ENCODE data around the gene ITGA8.
"Not testable (repeated sequence)": the region's sequence is repeated elsewhere in the genome, so short reads cannot be mapped to it uniquely, and the experiment has no call there.

The ITGA8 gene

GRCh38 chr10:15719899-15720634, at the start of gene ITGA8:
TSS of gene ITGA8 (minus strand) at chr10:15719922. CDS start at chr10:15719771, 151 bp downstream.
- no peak for DNase-seq (ENCODE audit: low spot score)

- DNase-seq (ENCODE audit: low spot score): no peak
These were observed 45.3 kb upstream of the ITGA8 start for GRCh38 chr10:15764892-15765454.

GRCh38 chr10:15763006-15763405, 43.3 kb upstream of the ITGA8 start:
- no peak for DNase-seq (ENCODE audit: low spot score)

DNA sequence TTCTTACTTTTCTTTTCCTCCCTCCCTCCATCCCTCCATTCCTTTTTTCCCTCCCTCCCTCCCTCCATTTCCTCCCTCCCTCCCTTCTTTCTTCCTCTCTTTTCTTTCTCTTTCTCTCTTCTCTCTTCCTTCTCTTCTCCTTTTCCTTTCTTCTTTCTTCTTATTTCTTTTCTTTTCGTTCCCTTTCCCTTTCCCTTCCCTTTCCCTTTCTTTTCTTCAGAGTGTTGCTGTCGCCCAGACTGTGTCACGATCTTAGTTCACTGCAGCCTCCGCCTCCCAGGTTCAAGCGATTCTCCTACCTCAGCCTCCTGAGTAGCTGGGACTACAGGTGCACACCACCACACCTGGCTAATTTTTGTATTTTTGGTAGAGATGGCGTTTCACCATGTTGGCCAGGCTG, 42.5 kb upstream of the ITGA8 start:
- DNase-seq (ENCODE audit: low spot score): not testable (repeated sequence)

- not testable (repeated sequence) for DNase-seq (ENCODE audit: low spot score)
These were observed 41.5 kb upstream of the ITGA8 start for GRCh38 chr10:15761224-15761623.

- no peak for DNase-seq (ENCODE audit: low spot score)
These were observed 41.0 kb upstream of the ITGA8 start for GRCh38 chr10:15760681-15761080.

- no peak for DNase-seq (ENCODE audit: low spot score)
These were observed 39.5 kb upstream of the ITGA8 start for GRCh38 chr10:15759265-15759664.

GRCh38 chr10:15758618-15759017, 38.9 kb upstream of the ITGA8 start:
- DNase-seq (ENCODE audit: low spot score): no peak

DNA sequence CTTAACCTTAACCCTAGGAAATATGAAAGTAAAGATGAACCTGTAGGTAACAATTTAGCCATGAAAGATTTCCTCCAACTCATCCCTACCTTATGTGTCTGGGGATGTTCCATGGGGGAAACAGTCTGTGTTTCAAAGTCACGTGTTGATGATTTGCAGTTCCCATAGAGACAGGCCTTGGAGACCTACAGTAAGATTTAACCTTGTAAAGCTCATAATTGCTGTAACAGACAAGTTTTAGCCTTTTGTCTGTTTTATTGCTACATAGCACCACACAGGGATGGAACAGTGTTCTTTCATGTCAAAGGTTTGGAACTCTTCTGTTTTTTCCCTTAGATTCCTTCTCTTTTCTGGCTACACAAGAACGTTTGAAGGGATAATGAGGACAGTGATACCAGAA, 35.2 kb upstream of the ITGA8 start:
- no peak for DNase-seq (ENCODE audit: low spot score)

DNA sequence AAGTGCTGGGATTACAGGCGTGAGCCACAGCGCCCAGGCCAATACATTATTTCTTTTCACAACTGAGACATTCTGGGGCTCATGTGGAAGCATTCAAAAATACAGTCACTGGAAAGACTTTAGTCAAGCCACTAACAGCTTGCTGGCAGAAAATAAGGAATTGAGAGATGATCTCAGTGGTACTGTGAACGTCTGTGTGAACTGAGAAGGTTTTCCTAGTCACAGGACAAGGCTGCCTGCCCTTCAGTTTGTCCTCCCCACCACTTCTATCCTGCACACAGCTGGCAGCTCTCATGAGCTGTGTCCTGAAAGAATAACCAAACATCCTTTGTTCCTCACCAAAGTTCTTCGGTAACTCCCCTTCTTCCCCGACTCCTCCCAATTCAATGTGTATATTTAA, 31.3 kb upstream of the ITGA8 start:
- DNase-seq (ENCODE audit: low spot score): no peak

GRCh38 chr10:15748126-15748525, 28.4 kb upstream of the ITGA8 start:
- no peak for DNase-seq (ENCODE audit: low spot score)

DNA sequence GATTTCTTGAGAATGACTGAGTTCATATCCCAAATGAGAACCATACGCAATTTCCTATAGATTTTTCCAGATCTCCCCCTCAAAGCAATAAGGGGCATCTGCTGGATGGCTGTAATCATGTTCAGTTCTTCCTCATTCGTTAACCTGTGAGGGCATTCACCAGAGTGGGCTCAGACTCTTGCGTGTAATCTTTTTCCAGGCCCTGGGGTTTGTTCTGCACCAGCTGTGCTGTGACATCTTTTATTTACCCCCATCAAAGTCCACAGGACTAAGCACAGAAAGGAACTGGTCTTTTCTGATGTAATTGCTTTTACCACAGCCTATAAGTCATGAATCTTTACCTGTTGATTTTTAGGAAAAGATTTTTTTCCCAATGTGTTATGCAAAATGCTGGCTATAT, 27.9 kb upstream of the ITGA8 start:
- no peak for DNase-seq (ENCODE audit: low spot score)

DNA sequence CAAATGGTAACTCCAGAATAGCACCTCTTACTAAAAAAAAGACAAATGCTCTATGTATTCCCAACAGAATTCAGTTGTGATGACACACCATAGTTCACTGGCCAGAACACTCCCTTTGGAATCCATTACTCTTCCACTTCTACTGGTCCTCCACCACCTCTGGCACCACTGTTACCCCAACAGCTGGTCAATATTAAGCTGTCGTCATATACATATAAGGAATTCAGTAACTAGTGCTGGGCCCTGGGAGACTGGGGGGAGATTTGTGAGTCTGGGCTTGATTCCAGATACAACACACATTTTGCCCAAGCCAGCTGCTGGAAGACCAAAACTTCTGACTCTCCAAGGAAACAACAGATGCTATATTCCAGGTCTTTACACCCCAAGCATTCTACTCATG, 26.0 kb upstream of the ITGA8 start:
- no peak for DNase-seq (ENCODE audit: low spot score)

- peak; percentile 37 for DNase-seq (ENCODE audit: low spot score)
These were observed 24.6 kb upstream of the ITGA8 start for GRCh38 chr10:15744217-15744865.

- DNase-seq (ENCODE audit: low spot score): no peak
These were observed 23.7 kb upstream of the ITGA8 start for GRCh38 chr10:15743443-15743842.

GRCh38 chr10:15742836-15743235, 23.1 kb upstream of the ITGA8 start:
- no peak for DNase-seq (ENCODE audit: low spot score)

DNA sequence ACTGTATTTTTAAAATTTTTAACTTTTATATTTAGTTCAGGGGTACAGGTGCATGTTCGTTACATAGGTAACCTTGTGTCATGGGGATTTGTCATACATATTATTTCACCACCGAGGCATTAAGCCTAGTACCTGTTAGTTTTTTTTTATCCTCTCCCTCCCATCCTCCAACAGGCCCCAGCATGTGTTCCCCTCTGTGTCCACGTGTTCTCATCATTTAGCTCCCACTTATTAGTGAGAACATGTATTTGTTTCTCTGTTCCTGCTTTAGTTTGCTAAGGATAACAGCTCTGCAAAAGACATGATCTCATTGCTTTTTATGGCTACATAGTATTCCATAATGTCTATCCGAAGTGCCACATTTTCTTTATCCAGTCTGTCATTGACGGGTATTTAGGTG, 22.4 kb upstream of the ITGA8 start:
- no peak for DNase-seq (ENCODE audit: low spot score)

- DNase-seq (ENCODE audit: low spot score): no peak
These were observed 21.9 kb upstream of the ITGA8 start for GRCh38 chr10:15741581-15741980.

GRCh38 chr10:15740261-15740660, 20.5 kb upstream of the ITGA8 start:
- DNase-seq (ENCODE audit: low spot score): no peak

DNA sequence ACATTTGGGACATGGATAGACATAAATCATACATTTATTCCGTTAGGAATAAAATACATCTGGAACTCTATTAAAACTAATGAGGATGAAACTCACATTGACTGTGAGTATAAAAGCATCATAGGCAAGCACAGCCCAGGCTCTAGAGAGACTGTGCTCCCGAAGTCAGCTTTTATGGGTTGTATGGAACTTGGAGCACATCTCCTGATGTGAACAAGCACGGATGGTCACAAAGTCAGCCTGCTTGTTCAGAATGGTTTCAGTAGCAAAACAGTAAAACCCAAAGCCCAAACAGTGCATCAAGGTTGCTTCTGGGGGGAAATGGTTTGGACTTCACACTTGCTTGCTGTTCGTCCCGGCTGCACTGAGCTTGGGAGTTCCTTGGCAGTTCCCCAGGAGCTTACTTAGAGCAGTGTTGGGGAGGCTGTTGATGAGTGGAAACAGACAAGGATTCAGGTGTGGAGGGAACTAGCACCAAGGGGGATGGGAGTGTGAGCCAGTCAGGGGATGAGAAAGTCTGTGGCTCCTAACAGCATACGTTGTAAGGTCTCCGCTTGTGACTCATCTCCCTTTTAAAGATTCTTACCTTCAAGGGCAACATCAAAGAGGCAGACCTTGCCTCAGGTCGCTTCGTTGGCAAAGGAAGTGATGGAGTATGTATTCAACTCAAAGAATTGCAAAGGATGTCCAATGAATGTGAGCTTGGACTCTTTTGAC, 19.7 kb upstream of the ITGA8 start:
- DNase-seq (ENCODE audit: low spot score): no peak

- DNase-seq (ENCODE audit: low spot score): no peak
These were observed 18.7 kb upstream of the ITGA8 start for GRCh38 chr10:15738270-15738925.

DNA sequence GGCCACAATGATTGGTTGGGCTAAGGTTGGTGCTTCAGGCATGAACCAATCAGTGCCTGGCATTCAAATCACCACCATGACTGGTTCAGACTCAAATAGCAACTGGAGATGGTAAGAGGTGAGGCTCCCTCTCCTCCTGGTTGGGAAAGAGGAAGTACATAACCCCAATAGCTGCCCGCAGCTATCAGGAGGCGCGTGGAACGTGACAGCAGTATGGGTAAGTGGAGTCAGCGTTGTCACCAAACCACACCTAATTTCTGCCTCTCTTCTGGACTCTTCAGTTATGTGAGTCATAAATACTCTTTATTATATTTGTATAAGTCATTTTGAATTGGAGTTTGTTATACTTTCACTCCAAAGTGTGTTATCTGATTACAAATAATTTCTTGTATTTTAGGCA, 17.9 kb upstream of the ITGA8 start:
- DNase-seq (ENCODE audit: low spot score): no peak
